SKM-1 treated with dmso at 0.1 percent for 144 hours (cell line): ENCODE results near the gene HK3.

Experiments
- DNase-seq: peaks from one replicate; lab custom pipeline; 2025; ENCODE audit not compliant: unreplicated experiment; lab: John Stamatoyannopoulos, UW

The HK3 gene

DNA sequence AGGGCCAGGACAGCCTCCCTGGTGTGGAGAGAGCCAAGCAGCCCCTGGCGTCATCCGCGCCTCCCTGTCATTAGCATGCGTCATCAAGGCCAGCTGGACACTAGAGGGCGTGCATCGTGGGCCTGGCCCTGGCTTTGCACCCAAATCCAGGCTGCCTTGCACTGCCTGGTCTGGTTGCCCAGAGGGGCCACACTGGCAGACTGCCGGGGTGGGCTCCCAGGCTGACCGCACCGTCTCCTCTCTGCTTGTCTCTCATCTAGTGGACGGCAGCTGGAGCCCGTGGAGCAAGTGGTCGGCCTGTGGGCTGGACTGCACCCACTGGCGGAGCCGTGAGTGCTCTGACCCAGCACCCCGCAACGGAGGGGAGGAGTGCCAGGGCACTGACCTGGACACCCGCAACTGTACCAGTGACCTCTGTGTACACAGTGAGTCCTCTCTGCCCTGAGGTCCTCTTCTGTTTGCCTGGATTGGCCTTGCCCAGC is 29.0 kb downstream of the HK3 start:
- no peak for DNase-seq

DNA sequence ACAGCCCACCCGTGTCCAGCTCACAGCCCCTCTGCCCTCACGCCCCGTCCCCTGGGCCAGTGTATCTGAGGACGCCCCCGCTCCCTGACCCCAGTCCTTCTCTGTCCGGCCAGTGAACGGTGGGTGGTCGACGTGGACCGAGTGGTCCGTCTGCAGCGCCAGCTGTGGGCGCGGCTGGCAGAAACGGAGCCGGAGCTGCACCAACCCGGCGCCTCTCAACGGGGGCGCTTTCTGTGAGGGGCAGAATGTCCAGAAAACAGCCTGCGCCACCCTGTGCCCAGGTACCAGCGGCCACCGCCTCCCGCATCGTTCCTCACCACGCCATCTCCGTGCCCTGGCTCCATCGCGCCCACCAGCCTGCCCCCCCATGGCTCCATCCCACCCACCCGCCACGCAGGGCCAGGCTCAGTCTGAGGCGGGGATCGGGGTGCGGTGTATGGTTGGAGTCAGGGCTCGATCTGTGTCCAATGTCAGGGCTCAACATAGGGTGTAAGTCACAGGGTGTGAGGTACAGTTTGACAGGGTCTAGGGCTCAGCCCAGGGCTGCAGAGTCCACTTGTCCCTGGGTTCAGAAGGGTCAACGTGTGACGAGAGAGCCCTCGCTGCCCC is 29.5 kb downstream of the HK3 start:
- no peak for DNase-seq

DNA sequence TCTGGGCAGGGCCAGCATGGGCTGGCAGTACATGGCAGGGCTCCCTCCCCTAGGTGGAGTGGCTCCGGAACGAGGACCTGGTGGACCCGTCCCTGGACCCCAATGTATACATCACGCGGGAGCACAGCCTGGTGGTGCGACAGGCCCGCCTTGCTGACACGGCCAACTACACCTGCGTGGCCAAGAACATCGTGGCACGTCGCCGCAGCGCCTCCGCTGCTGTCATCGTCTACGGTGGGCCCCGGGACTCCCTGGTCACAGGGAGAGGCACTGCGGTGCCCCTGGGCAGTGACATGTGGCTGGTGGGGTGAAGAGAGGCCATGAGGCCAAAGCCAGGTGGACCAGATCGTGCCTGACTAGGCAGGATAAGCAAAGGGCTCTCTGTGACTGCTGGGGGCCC is 30.4 kb downstream of the HK3 start:
- DNase-seq, result no peak

- no peak for DNase-seq
Measured at GRCh38 chr5:176868126-176868525, 31.0 kb downstream of the HK3 start.

- DNase-seq, result no peak
Measured at GRCh38 chr5:176866707-176867310, 32.3 kb downstream of the HK3 start.

DNA sequence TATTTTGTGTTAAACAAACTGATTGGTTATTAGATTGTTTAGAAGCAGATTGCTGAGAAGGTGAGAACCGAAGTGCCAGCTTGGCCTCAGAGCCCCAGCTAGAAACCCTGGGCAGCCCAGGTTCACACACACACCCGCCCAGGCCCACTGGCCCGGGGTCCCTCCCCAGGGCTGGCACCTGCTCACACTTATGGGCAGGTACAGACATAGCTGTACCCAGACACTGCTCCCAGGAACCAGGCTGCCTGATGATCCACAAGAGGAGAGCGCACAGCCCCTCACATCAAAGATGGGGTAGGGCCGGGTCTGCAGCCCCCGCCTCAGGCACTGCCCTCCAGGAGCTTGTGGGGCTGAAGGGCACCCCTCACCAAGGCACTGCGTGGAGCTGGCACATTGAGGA is 33.2 kb downstream of the HK3 start:
- DNase-seq, result no peak

GRCh38 chr5:176864755-176865154 is 34.4 kb downstream of the HK3 start:
- no peak for DNase-seq

GRCh38 chr5:176863765-176864098 is 35.4 kb downstream of the HK3 start:
- DNase-seq, result no peak

GRCh38 chr5:176863041-176863764 is 35.9 kb downstream of the HK3 start:
- no peak for DNase-seq

DNA sequence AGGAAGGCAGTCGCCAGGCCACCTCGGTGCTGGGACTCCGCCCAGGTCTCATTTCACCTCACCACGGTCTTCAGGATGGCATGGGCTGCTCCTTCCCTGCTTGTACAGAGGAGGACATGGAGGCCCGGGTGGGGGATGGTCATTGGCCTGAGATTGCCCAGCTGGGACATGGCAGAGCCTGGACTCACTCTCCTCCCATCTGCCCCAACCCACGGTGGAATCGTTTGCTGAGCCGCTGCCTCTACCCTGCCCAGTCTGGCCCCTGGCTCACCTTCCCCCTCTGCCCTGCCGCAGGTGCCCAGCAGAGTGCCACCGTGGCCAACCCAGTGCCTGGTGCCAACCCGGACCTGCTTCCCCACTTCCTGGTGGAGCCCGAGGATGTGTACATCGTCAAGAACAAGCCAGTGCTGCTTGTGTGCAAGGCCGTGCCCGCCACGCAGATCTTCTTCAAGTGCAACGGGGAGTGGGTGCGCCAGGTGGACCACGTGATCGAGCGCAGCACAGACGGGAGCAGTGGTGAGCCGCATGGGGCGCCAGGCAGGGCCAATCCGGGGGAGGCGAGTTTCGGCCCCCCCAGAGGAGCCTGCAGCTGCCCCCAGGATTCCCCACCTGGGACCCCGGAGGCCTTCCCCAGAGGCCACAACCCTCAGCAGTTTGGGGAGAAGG is 36.7 kb downstream of the HK3 start:
- no peak for DNase-seq

- DNase-seq, result no peak
Measured at GRCh38 chr5:176861276-176861675, 37.9 kb downstream of the HK3 start.

DNA sequence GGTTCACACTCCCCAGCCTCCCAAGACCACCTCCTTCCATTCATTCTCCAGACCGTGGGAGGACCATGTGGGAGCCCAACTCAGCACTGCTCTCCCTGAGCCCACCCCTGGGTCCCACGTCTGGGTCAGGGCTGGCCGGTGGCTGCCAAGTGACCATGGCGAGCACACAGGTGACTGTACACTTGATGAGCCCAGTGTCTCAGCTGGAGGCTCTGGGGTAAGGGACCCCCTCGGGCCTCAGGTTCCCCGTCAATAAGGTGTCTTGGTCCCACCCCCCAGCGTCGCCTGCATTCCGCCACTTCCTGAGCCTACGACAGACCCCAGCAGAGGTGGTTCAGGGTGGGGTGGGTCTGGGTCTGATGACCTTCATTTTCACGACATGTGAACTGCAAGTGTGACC is 38.8 kb downstream of the HK3 start:
- no peak for DNase-seq

- no peak for DNase-seq
Measured at GRCh38 chr5:176859916-176860315, 39.2 kb downstream of the HK3 start.

GRCh38 chr5:176857894-176858273 is 41.3 kb downstream of the HK3 start:
- DNase-seq, result no peak

DNA sequence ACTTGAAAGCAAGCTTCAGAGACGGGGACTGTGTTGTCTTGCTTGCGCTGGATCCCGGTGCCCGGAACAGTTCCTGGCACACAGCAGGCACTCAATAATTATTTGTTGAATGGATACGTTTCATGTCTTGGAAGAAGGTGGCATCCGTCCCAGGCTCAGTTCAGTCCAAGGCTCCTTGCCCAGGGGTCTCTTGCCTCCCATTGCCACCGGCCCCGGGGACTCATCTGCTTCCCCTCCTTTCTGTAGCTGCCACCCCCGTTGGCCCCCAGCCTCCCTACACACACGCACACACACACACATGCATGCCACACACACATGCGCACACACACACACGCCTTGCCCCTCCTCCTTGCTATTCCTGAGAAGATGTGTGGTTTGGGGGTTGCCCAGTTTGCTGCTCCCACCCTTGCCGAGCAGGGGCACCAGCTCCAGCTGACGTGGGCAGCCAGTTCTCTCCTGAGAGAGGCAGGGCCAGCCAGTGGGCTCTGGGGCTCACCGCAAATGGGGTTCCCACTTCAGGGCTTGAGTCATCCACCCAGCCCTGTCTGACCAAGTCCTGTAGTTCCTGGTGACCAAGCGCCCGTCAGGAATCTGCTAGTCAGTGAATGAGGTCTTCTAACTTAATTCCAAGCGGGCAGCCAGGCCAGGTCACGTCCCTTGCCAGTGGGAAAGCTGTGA is 41.8 kb downstream of the HK3 start:
- no peak for DNase-seq

DNA sequence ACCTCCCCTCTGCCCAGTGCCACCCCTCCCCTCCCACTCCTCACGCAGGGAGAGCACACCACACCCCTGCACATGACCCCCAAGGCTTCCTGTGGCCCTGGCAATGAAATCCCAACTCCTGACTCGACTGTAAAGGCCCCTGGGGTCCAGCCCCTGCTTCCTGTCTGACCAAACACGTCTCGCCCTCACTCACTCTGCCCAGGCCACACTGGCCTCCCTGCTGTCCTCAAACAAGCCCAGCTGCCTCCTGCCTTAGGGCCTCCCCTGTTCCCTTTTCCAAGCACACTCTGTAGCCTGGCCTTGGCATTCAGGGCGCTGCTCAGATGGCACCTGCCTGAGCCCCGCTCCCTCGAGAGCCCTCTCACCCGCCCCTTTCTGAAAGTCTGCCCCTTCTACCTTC is 42.4 kb downstream of the HK3 start:
- no peak for DNase-seq

DNA sequence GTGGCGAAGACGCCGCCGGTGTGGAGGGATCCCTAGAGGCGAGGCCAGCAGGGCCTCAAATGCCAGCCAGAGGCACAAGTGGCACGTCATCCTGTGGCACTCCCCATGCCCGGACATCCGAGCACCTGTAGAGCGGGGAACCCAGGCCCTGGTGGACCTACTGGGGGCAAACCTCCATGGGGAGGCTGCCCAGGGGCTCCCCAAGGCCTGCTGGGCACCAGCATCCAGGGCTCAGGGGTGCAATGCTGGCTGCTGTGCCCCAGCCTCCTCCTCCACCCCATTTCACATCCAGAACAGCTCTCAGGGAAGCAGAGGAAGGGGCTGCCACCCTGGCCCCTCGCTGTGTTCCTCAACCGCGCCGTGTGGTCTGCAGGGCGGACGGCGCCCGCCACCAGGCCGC is 43.5 kb downstream of the HK3 start:
- no peak for DNase-seq

GRCh38 chr5:176854164-176854563 is 45.0 kb downstream of the HK3 start:
- DNase-seq, result no peak

- no peak for DNase-seq
Measured at GRCh38 chr5:176853151-176853778, 45.9 kb downstream of the HK3 start.

GRCh38 chr5:176851871-176852658 is 47.1 kb downstream of the HK3 start:
- DNase-seq, result no peak
